Prostate gland (tissue), 2 donors: ENCODE results near the gene FER.

Source experiments
- POLR2A ChIP-seq: fragments of 450-650 bp; IDR thresholded peaks from one replicate; pipeline ENCODE4 v1.6.1; 2016; ENCODE audit warnings: antibody characterized with exemption, mild to moderate bottlenecking
- POLR2AphosphoS5 ChIP-seq: sonication (generic); formaldehyde crosslinking; IDR thresholded peaks from one replicate; pipeline ENCODE4 v1.6.1; 2017; ENCODE audit warnings: antibody characterized with exemption
- TF ChIP-seq, protein P1 (sequence below), 4 experiments: fragments of 200-600 bp in 2 of 4; fragments of 450-650 bp in 2 of 4; sonication (generic) in 2 of 4; IDR thresholded peaks; 1 replicate in 3 of 4; 2 replicates in 1 of 4; pipeline ENCODE4 v1.5.1; 2016 to 2019; ENCODE audit warnings: antibody characterized with exemption in 4 of 4, mild to moderate bottlenecking in 2 of 4, moderate library complexity in 2 of 4

DNA sequence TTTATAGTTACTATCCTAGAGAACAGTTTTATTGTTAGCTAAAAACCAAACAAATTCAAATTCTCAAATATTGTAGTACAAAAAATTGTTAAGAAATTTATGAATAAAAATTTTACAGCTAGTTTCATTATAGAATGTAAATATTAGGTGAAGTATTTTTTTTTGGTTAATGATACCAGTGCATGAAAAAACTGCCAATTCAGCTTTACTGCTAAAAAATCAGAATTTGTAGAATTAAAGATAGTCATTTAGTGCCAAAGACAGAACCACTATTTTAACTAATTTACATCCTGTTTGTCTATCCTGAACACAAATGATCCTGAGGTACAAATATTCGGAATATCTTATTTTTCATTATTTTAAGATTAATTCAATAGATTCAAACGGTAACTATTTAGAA lies 202.6 kb downstream of the FER start:
- TF ChIP-seq, protein P1, sequence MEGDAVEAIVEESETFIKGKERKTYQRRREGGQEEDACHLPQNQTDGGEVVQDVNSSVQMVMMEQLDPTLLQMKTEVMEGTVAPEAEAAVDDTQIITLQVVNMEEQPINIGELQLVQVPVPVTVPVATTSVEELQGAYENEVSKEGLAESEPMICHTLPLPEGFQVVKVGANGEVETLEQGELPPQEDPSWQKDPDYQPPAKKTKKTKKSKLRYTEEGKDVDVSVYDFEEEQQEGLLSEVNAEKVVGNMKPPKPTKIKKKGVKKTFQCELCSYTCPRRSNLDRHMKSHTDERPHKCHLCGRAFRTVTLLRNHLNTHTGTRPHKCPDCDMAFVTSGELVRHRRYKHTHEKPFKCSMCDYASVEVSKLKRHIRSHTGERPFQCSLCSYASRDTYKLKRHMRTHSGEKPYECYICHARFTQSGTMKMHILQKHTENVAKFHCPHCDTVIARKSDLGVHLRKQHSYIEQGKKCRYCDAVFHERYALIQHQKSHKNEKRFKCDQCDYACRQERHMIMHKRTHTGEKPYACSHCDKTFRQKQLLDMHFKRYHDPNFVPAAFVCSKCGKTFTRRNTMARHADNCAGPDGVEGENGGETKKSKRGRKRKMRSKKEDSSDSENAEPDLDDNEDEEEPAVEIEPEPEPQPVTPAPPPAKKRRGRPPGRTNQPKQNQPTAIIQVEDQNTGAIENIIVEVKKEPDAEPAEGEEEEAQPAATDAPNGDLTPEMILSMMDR (IDR thresholded peaks at IDR 0.05): no peak
- TF ChIP-seq POLR2A (no peak), POLR2AphosphoS5 (no peak)
